ENCODE measurements around the gene ANAPC15.

ANAPC15 gene

DNA sequence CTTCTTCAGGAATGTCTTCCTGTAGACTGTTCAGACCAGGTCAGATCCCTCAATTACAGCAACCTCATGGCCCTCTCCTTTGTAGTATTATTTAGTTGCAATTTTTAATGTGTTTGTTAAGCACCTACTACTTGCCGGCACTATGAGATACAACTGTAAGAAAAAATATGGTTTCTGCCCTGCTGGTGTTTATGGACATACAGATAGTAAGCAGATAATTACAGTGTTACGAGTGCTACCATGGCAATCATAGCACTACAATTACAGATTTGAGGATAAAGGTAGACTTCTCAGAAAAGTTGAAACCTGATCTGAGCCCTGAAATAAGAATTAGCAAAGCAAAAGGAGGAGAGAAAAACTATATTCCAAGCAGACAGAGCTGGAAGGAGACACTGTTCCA is 29.1 kb downstream of the ANAPC15 start:
- Histone ChIP-seq H3K9me3 (ENCODE audit: insufficient read depth, low read depth, low read length) (no peaks in the 10 kb centered on the region), H3K27me3 (ENCODE audit: insufficient read depth, low read length) (no peaks in the 10 kb centered on the region), H3K36me3 (ENCODE audit: insufficient read depth, low read depth, low read length) (no peaks in the 10 kb centered on the region), H3K9ac (ENCODE audit: low read depth, low read length) (no peak overlapping the region), H3K4me1 (ENCODE audit: insufficient read depth, low read length) (peaks cover 5% of the 10 kb centered on the region), H3K4me3 (ENCODE audit: low read length) (no peak overlapping the region), H3K27ac (ENCODE audit: low read length) (no peak overlapping the region)

DNA sequence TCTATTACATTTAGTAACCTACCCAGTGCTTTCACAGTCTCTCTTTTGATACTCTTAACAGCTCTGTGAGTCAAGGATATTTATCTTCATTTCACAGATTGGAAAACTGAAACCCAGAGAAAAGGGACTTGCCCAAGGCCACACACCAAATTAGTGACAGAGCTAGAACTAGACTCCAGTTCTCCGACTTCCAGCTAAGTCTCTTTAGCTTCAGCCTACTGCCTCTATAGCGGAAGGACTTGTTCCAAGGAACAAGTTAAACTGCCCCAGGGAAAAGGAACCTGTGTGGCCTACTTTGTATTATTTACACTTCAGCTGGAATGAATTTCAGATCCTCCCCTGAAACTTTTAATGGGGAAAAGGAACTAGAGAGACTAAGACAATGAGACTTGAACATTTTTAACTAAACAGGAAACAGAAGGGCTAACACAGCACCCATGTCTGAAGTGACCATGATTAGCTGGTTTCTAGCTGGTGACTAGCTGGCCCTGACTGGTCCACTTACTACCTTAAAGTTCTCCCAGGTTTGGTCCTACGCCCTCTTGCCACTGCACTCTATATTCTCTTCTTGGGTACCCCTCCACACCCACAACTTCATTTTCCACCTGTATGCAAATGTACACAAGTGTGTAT is 30.6 kb downstream of the ANAPC15 start:
- no peaks in the 10 kb centered on the region for H3K9me3 ChIP-seq (ENCODE audit: insufficient read depth, low read depth, low read length)
- H3K4me1 ChIP-seq (ENCODE audit: insufficient read depth, low read length): peaks cover 5% of the 10 kb centered on the region
- peak overlapping the region; percentile 92; the same call in 1 of the 2 replicates for H3K9ac ChIP-seq (ENCODE audit: low read depth, low read length)
- H3K4me3 ChIP-seq (ENCODE audit: low read length): no peak overlapping the region
- peak overlapping the region; percentile 92 for H3K27ac ChIP-seq (ENCODE audit: low read length)
- H3K36me3 ChIP-seq (ENCODE audit: insufficient read depth, low read depth, low read length): no peaks in the 10 kb centered on the region
- H3K27me3 ChIP-seq (ENCODE audit: insufficient read depth, low read length): no peaks in the 10 kb centered on the region

GRCh38 chr11:72081184-72081644 is 31.3 kb downstream of the ANAPC15 start:
- Histone ChIP-seq H3K9ac (ENCODE audit: low read depth, low read length) (peak overlapping the region; percentile 92; the same call in 1 of the 2 replicates), H3K36me3 (ENCODE audit: insufficient read depth, low read depth, low read length) (no peaks in the 10 kb centered on the region), H3K4me3 (ENCODE audit: low read length) (peak overlapping the region; percentile 82), H3K27me3 (ENCODE audit: insufficient read depth, low read length) (no peaks in the 10 kb centered on the region), H3K27ac (ENCODE audit: low read length) (peak overlapping the region; percentile 92), H3K9me3 (ENCODE audit: insufficient read depth, low read depth, low read length) (no peaks in the 10 kb centered on the region), H3K4me1 (ENCODE audit: insufficient read depth, low read length) (peaks cover 5% of the 10 kb centered on the region)

- Histone ChIP-seq H3K9me3 (ENCODE audit: insufficient read depth, low read depth, low read length) (no peaks in the 10 kb centered on the region), H3K27ac (ENCODE audit: low read length) (peak within 1 kb of the TSS; percentile 92), H3K9ac (ENCODE audit: low read depth, low read length) (peak within 1 kb of the TSS; percentile 92), H3K27me3 (ENCODE audit: insufficient read depth, low read length) (no peaks in the 10 kb centered on the region), H3K36me3 (ENCODE audit: insufficient read depth, low read depth, low read length) (peaks cover 4% of the 10 kb centered on the region; the same call in 1 of the 2 replicates), H3K4me1 (ENCODE audit: insufficient read depth, low read length) (peaks cover 5% of the 10 kb centered on the region), H3K4me3 (ENCODE audit: low read length) (peak within 1 kb of the TSS; percentile 95)
Observed at GRCh38 chr11:72080326-72081183, 31.9 kb downstream of the ANAPC15 start, which contains the start of the genes LRRC51 and NUMA1. LRRC51 (plus strand) TSS chr11:72080850; CDS start chr11:72089084, 8,234 bp downstream. NUMA1 (minus strand) TSS chr11:72080542; CDS start chr11:72035943, 44,599 bp downstream.

GRCh38 chr11:72079819-72080325 is 32.6 kb downstream of the ANAPC15 start:
- Histone ChIP-seq H3K27ac (ENCODE audit: low read length) (no peak overlapping the region), H3K36me3 (ENCODE audit: insufficient read depth, low read depth, low read length) (peaks cover 5% of the 10 kb centered on the region; the same call in 1 of the 2 replicates), H3K4me1 (ENCODE audit: insufficient read depth, low read length) (peaks cover 5% of the 10 kb centered on the region), H3K4me3 (ENCODE audit: low read length) (peak overlapping the region; percentile 95), H3K9me3 (ENCODE audit: insufficient read depth, low read depth, low read length) (no peaks in the 10 kb centered on the region), H3K27me3 (ENCODE audit: insufficient read depth, low read length) (no peaks in the 10 kb centered on the region), H3K9ac (ENCODE audit: low read depth, low read length) (peak overlapping the region; percentile 89)

- Histone ChIP-seq H3K27me3 (ENCODE audit: insufficient read depth, low read length) (no peaks in the 10 kb centered on the region), H3K27ac (ENCODE audit: low read length) (no peak overlapping the region), H3K9ac (ENCODE audit: low read depth, low read length) (peak overlapping the region; percentile 7; the same call in 1 of the 2 replicates), H3K4me3 (ENCODE audit: low read length) (peak overlapping the region; percentile 95), H3K9me3 (ENCODE audit: insufficient read depth, low read depth, low read length) (no peaks in the 10 kb centered on the region), H3K4me1 (ENCODE audit: insufficient read depth, low read length) (peaks cover 5% of the 10 kb centered on the region), H3K36me3 (ENCODE audit: insufficient read depth, low read depth, low read length) (peaks cover 5% of the 10 kb centered on the region; the same call in 1 of the 2 replicates)
Observed at GRCh38 chr11:72078477-72078876, 34.0 kb downstream of the ANAPC15 start.

GRCh38 chr11:72075756-72076155 is 36.7 kb downstream of the ANAPC15 start:
- peaks cover 14% of the 10 kb centered on the region; the same call in 1 of the 2 replicates for H3K4me1 ChIP-seq (ENCODE audit: insufficient read depth, low read length)
- no peaks in the 10 kb centered on the region for H3K9me3 ChIP-seq (ENCODE audit: insufficient read depth, low read depth, low read length)
- no peak overlapping the region for H3K27ac ChIP-seq (ENCODE audit: low read length)
- H3K36me3 ChIP-seq (ENCODE audit: insufficient read depth, low read depth, low read length): peaks cover 5% of the 10 kb centered on the region; the same call in 1 of the 2 replicates
- H3K27me3 ChIP-seq (ENCODE audit: insufficient read depth, low read length): no peaks in the 10 kb centered on the region
- H3K4me3 ChIP-seq (ENCODE audit: low read length): no peak overlapping the region
- no peak overlapping the region; the same call in 1 of the 2 replicates for H3K9ac ChIP-seq (ENCODE audit: low read depth, low read length)

DNA sequence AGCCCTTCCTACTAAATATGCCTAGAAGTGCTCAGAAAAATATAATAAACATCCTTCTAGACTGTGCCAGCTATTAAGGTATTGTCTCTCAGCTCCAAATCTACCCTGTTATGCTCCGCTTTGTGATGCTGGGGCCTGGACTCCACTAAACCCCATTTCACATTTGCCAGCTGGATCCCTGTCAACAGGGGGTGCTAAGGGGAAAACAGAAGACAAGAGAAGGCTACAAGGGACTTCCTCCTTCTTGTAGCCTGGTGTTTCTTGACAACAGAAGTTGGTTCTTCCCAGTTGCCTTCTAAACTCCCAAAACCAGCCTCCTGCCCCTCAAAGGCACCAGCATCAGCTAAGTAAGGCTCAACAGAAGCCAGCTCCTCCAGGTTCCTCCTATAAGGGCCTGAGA is 37.4 kb downstream of the ANAPC15 start:
- H3K27me3 ChIP-seq (ENCODE audit: insufficient read depth, low read length): no peaks in the 10 kb centered on the region
- H3K9ac ChIP-seq (ENCODE audit: low read depth, low read length): peak overlapping the region; percentile 10; the same call in 1 of the 2 replicates
- H3K27ac ChIP-seq (ENCODE audit: low read length): peak overlapping the region; percentile 40
- no peaks in the 10 kb centered on the region for H3K9me3 ChIP-seq (ENCODE audit: insufficient read depth, low read depth, low read length)
- H3K36me3 ChIP-seq (ENCODE audit: insufficient read depth, low read depth, low read length): peaks cover 5% of the 10 kb centered on the region; the same call in 1 of the 2 replicates
- H3K4me3 ChIP-seq (ENCODE audit: low read length): no peak overlapping the region
- peaks cover 15% of the 10 kb centered on the region; the same call in 1 of the 2 replicates for H3K4me1 ChIP-seq (ENCODE audit: insufficient read depth, low read length)

GRCh38 chr11:72072348-72072747 is 40.1 kb downstream of the ANAPC15 start:
- Histone ChIP-seq H3K4me1 (ENCODE audit: insufficient read depth, low read length) (peaks cover 22% of the 10 kb centered on the region), H3K9ac (ENCODE audit: low read depth, low read length) (peak overlapping the region; percentile 34; the same call in 1 of the 2 replicates), H3K27ac (ENCODE audit: low read length) (no peak overlapping the region), H3K36me3 (ENCODE audit: insufficient read depth, low read depth, low read length) (peaks cover 23% of the 10 kb centered on the region), H3K9me3 (ENCODE audit: insufficient read depth, low read depth, low read length) (no peaks in the 10 kb centered on the region), H3K27me3 (ENCODE audit: insufficient read depth, low read length) (no peaks in the 10 kb centered on the region), H3K4me3 (ENCODE audit: low read length) (no peak overlapping the region)

DNA sequence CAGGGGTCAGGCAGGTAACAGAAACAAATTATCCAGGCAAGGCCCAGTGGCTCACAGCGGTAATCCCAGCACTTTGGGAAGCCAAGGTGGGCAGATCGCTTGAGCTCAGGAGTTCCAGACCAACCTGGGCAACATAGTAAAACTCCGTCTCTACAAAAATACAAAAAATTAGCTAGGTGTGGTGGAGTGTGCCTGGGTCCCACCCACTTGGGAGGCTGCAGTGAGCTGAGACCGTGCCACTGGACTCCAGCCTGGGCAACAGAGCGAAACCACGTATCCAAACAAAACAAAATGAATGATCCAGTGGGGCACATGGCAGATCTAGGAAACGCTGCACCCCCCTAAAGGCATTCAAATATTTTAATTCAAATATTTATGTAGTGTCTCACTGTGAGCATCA is 42.0 kb downstream of the ANAPC15 start:
- H3K27ac ChIP-seq (ENCODE audit: low read length): no peak overlapping the region
- H3K4me1 ChIP-seq (ENCODE audit: insufficient read depth, low read length): peaks cover 22% of the 10 kb centered on the region

DNA sequence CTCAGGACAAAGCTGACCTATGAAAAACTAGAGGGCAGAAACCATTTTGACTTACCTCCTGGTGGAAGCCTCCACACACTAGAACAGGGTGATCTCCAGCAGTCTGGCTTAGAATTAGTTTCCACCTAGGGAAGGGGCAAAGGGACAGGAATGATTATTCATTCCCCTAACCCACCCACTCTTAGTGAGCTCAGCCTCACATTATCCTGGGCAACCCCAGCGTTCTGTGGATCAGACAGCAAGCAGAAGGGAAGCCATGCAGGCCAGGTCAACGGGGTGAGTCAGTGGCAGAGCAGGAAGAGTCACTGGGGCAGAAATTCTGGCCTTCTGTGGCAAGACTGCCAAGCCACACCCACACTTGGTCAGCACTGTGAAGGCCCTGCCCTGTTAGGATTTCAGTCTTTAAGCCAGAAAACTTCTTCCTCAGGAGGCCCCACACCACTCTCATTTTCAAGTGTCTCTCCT is 42.7 kb downstream of the ANAPC15 start:
- no peak overlapping the region for H3K4me3 ChIP-seq (ENCODE audit: low read length)
- no peaks in the 10 kb centered on the region for H3K9me3 ChIP-seq (ENCODE audit: insufficient read depth, low read depth, low read length)
- no peak overlapping the region for H3K9ac ChIP-seq (ENCODE audit: low read depth, low read length)
- H3K4me1 ChIP-seq (ENCODE audit: insufficient read depth, low read length): peaks cover 22% of the 10 kb centered on the region
- H3K36me3 ChIP-seq (ENCODE audit: insufficient read depth, low read depth, low read length): peaks cover 29% of the 10 kb centered on the region
- H3K27ac ChIP-seq (ENCODE audit: low read length): no peak overlapping the region
- no peaks in the 10 kb centered on the region for H3K27me3 ChIP-seq (ENCODE audit: insufficient read depth, low read length)

More for the DNA sequence above, 42.0 kb downstream of the ANAPC15 start:
- no peak overlapping the region for H3K9ac ChIP-seq (ENCODE audit: low read depth, low read length)
- no peaks in the 10 kb centered on the region for H3K27me3 ChIP-seq (ENCODE audit: insufficient read depth, low read length)
- H3K36me3 ChIP-seq (ENCODE audit: insufficient read depth, low read depth, low read length): peaks cover 29% of the 10 kb centered on the region
- no peaks in the 10 kb centered on the region for H3K9me3 ChIP-seq (ENCODE audit: insufficient read depth, low read depth, low read length)
- H3K4me3 ChIP-seq (ENCODE audit: low read length): no peak overlapping the region
